T47D (cell line): ENCODE results near the gene CDK5RAP1.

Source experiments
- DNase-seq, 2 experiments: peaks; one replicate each; pipeline versions ENCODE4 v3.0.0 to v3.0.0-alpha.2; 2011 to 2012; ENCODE audit warnings: low read depth in 1 of 2, low spot score in 1 of 2
- JUND ChIP-seq: IDR thresholded peaks from 2 replicates; pipeline ENCODE4 v1.6.1; 2012; ENCODE audit warnings: low read depth
- in situ Hi-C: cut with HindIII; loops from 2 replicates; pipeline ENCODE4 v1.10.0; 2016; ENCODE audit warnings: low sequenced_read_pairs, low pct_unique_long_range_greater_than_20kb

CDK5RAP1 gene

GRCh38 chr20:33388268-33388667 lies 13.1 kb downstream of the CDK5RAP1 start:
- in situ Hi-C loops, result no loop called here

GRCh38 chr20:33387177-33387576 lies 14.1 kb downstream of the CDK5RAP1 start:
- TF ChIP-seq JUND, result no peak
- in situ Hi-C loops, result no loop called here
- no peak for DNase-seq

More at GRCh38 chr20:33388268-33388667, 13.1 kb downstream of the CDK5RAP1 start:
- TF ChIP-seq JUND, result no peak
- DNase-seq, result no peak

- in situ Hi-C loops, result no loop called here
- no peak for TF ChIP-seq JUND
- peak in 1 of 2 experiments; percentile 33 for DNase-seq
These were observed 14.6 kb downstream of the CDK5RAP1 start for GRCh38 chr20:33386673-33387072.

GRCh38 chr20:33377366-33377765 lies 24.0 kb downstream of the CDK5RAP1 start:
- in situ Hi-C loops, result no loop called here
- no peak for TF ChIP-seq JUND
- no peak for DNase-seq

GRCh38 chr20:33373735-33374605 lies 27.3 kb downstream of the CDK5RAP1 start:
- TF ChIP-seq JUND, result peak; percentile 69
- peak; percentile 76 to 95 for DNase-seq
- in situ Hi-C loops, result no loop called here

GRCh38 chr20:33372993-33373441 lies 28.3 kb downstream of the CDK5RAP1 start:
- TF ChIP-seq JUND, result no peak
- DNase-seq, result peak in 1 of 2 experiments; percentile 6
- in situ Hi-C loops, result no loop called here

- in situ Hi-C loops, result no loop called here
- DNase-seq, result no peak
- TF ChIP-seq JUND, result no peak
These were observed 31.0 kb downstream of the CDK5RAP1 start for GRCh38 chr20:33370291-33370690.

GRCh38 chr20:33362898-33363297 lies 38.4 kb downstream of the CDK5RAP1 start:
- DNase-seq, result no peak
- in situ Hi-C loops, result no loop called here
- no peak for TF ChIP-seq JUND

- in situ Hi-C loops, result no loop called here
- TF ChIP-seq JUND, result no peak
- peak in 1 of 2 experiments; percentile 44 for DNase-seq
These were observed 41.7 kb downstream of the CDK5RAP1 start for GRCh38 chr20:33359399-33360261.

GRCh38 chr20:33353013-33353402 lies 48.3 kb downstream of the CDK5RAP1 start:
- in situ Hi-C loops, result no loop called here
- no peak for DNase-seq
- TF ChIP-seq JUND, result no peak

GRCh38 chr20:33352258-33353012 lies 48.9 kb downstream of the CDK5RAP1 start:
- DNase-seq, result no peak
- no peak for TF ChIP-seq JUND
- in situ Hi-C loops, result no loop called here

- in situ Hi-C loops, result no loop called here
- DNase-seq, result peak in 1 of 2 experiments; percentile 45
- TF ChIP-seq JUND, result no peak
These were observed 49.6 kb downstream of the CDK5RAP1 start for GRCh38 chr20:33351696-33352095.
